ENCODE data around the gene RPS6KA2. TPM values are rescaled to one million over a fixed set of nuclear protein-coding genes. Genes with fewer than 3 reads are reported as not detected.

RPS6KA2 gene
- total RNA-seq, 2 donors from 2014 or later, result 59.5 to 75.4 TPM

- peak; percentile 85 for ATAC-seq (ENCODE audit: insufficient number of reproducible peaks, low FRiP score, low read depth)
- no peak for DNase-seq (ENCODE audit: low spot score)
- Histone ChIP-seq H3K4me3 (peak overlapping the region; percentile 48), H3K9me3 (no peaks in the 10 kb centered on the region), H3K27ac (peak overlapping the region; percentile 24 to 63), H3K27me3 (replicated peaks; ENCODE audit: insufficient read depth) (no peaks in the 10 kb centered on the region), H3K36me3 (no peaks in the 10 kb centered on the region), H3K4me1 (ENCODE audit: control insufficient read depth in 1 of 2, low read depth in 2 of 2) (peaks cover 0 to 24% of the 10 kb centered on the region in 2 donors)
- no peak for TF ChIP-seq CTCF (IDR thresholded peaks at IDR 0.05)
Measured at GRCh38 chr6:166466178-166467122, 160.6 kb downstream of the RPS6KA2 start.

- ATAC-seq (ENCODE audit: insufficient number of reproducible peaks, low FRiP score, low read depth) (no peak), DNase-seq (ENCODE audit: low spot score) (no peak)
- Histone ChIP-seq H3K9me3 (no peaks in the 10 kb centered on the region), H3K27me3 (replicated peaks; ENCODE audit: insufficient read depth) (no peaks in the 10 kb centered on the region), H3K27ac (peak overlapping the region; percentile 24 to 63), H3K36me3 (no peaks in the 10 kb centered on the region), H3K4me3 (peak overlapping the region; percentile 48), H3K4me1 (ENCODE audit: control insufficient read depth in 1 of 2, low read depth in 2 of 2) (peaks cover 0 to 24% of the 10 kb centered on the region in 2 donors)
- no peak for TF ChIP-seq CTCF (IDR thresholded peaks at IDR 0.05)
Measured at GRCh38 chr6:166465671-166466087, 161.4 kb downstream of the RPS6KA2 start.

- Histone ChIP-seq H3K27ac (no peak overlapping the region), H3K4me3 (no peak overlapping the region), H3K36me3 (no peaks in the 10 kb centered on the region), H3K9me3 (no peaks in the 10 kb centered on the region), H3K27me3 (replicated peaks; ENCODE audit: insufficient read depth) (no peaks in the 10 kb centered on the region), H3K4me1 (ENCODE audit: control insufficient read depth in 1 of 2, low read depth in 2 of 2) (peaks cover 0 to 24% of the 10 kb centered on the region in 2 donors)
- no peak for DNase-seq (ENCODE audit: low spot score)
- ATAC-seq (ENCODE audit: insufficient number of reproducible peaks, low FRiP score, low read depth), result no peak
- TF ChIP-seq CTCF (IDR thresholded peaks at IDR 0.05), result no peak
Measured at GRCh38 chr6:166465003-166465399, 162.1 kb downstream of the RPS6KA2 start.

- Histone ChIP-seq H3K4me3 (no peak overlapping the region), H3K9me3 (no peaks in the 10 kb centered on the region), H3K27ac (no peak overlapping the region), H3K36me3 (no peaks in the 10 kb centered on the region), H3K27me3 (replicated peaks; ENCODE audit: insufficient read depth) (no peaks in the 10 kb centered on the region), H3K4me1 (ENCODE audit: control insufficient read depth in 1 of 2, low read depth in 2 of 2) (peaks cover 0 to 24% of the 10 kb centered on the region in 2 donors)
- ATAC-seq (ENCODE audit: insufficient number of reproducible peaks, low FRiP score, low read depth) (no peak), DNase-seq (ENCODE audit: low spot score) (no peak)
- no peak for TF ChIP-seq CTCF (IDR thresholded peaks at IDR 0.05)
Measured at GRCh38 chr6:166464068-166465002, 162.7 kb downstream of the RPS6KA2 start.
